Erythroblast (primary cell): Measurements from ENCODE around the gene C10orf90.

Experiments
- GATA1 ChIP-seq: IDR thresholded peaks from 2 replicates; pipeline ENCODE4 v1.6.1; 2011; ENCODE audit warnings: low read depth, mild to moderate bottlenecking, control low read depth, low read length, moderate library complexity
- POLR2A ChIP-seq: IDR thresholded peaks from 2 replicates; pipeline ENCODE4 v1.6.1; 2011; ENCODE audit warnings: mild to moderate bottlenecking, low read length

- no peak for TF ChIP-seq POLR2A
- TF ChIP-seq GATA1: no peak
Measured at GRCh38 chr10:126397640-126398382, 272.7 kb downstream of the C10orf90 start.
